ENCODE results near the gene TMEM266. TPM values are rescaled to one million over a fixed set of nuclear protein-coding genes. Genes with fewer than 3 reads are reported as not detected.

The TMEM266 gene
- total RNA-seq, 2 experiments from 2014 or later, result 0.11 TPM; not detected in 1

DNA sequence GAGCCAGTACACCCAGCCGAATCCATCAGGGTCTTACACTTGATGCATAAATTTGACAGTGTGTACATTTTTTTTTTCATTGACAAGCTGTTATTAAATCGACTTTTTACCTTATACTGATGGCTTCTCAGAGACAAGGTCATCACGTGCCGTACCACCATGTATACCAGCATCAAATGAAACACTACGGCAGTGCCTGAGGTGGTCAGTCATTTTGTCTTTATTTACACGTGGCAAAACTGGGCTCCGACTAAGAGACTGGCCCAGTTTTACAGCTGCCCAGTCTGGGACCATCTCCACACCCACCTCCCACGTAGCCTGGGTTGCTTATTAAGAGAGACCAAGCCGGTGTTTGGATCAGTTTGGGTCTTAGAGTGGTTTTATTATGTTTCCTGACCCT is 57.4 kb downstream of the TMEM266 start:
- ChIA-PET POLR2A (interaction anchor here (0.8 kb wide), 1 partner anchor 55 kb away, joined by 3 read pairs; no protein-coding TSS in a partner anchor), CTCF (interaction anchor here (0.6 to 1.5 kb wide), 2 partner anchors 22 to 291 kb away, joined by 3 to 4 read pairs; no protein-coding TSS in a partner anchor)
- Mint-ChIP-seq H3K36me3 (ENCODE audit: low read depth) (no peaks in the 10 kb centered on the region), H3K4me3 (no peak overlapping the region), H3K4me1 (ENCODE audit: low read depth) (no peaks in the 10 kb centered on the region), H3K27ac (no peak overlapping the region), H3K27me3 (peaks cover 6% of the 10 kb centered on the region), H3K9me3 (no peaks in the 10 kb centered on the region)
- ATAC-seq (no peak), DNase-seq (no peak)
- intact Hi-C loops (cut with micrococcal nuclease), result no loop called here
- TF ChIP-seq CTCF (IDR thresholded peaks at IDR 0.05), result no peak

- TF ChIP-seq CTCF (IDR thresholded peaks at IDR 0.05), result no peak
- POLR2A ChIA-PET, result no interaction called here
- H3K36me3 Mint-ChIP-seq (ENCODE audit: low read depth), result no peaks in the 10 kb centered on the region
- intact Hi-C loops (cut with micrococcal nuclease), result no loop called here
- H3K9me3 Mint-ChIP-seq, result no peaks in the 10 kb centered on the region
- peaks cover 12% of the 10 kb centered on the region for H3K27me3 Mint-ChIP-seq
- ATAC-seq (no peak), DNase-seq (no peak)
- H3K4me3 Mint-ChIP-seq, result no peak overlapping the region
- no peaks in the 10 kb centered on the region for H3K4me1 Mint-ChIP-seq (ENCODE audit: low read depth)
- CTCF ChIA-PET, result interaction anchor here (0.8 to 1.6 kb wide), 4 partner anchors 9 to 60 kb away, joined by 3 to 9 read pairs (median 3); partner anchors contain the start of gene TMEM266
- no peak overlapping the region for H3K27ac Mint-ChIP-seq
Observed at GRCh38 chr15:76118767-76119166, 59.0 kb downstream of the TMEM266 start.

- POLR2A ChIA-PET, result no interaction called here
- peaks cover 20% of the 10 kb centered on the region for H3K27me3 Mint-ChIP-seq
- H3K27ac Mint-ChIP-seq, result no peak overlapping the region
- ATAC-seq (no peak), DNase-seq (no peak)
- H3K4me1 Mint-ChIP-seq (ENCODE audit: low read depth), result no peaks in the 10 kb centered on the region
- intact Hi-C loops (cut with micrococcal nuclease), result no loop called here
- CTCF ChIA-PET, result interaction anchor here (3.1 kb wide), 1 partner anchor 16 kb away, joined by 13 read pairs; no protein-coding TSS in a partner anchor
- H3K4me3 Mint-ChIP-seq, result no peak overlapping the region
- peaks cover 2% of the 10 kb centered on the region for H3K9me3 Mint-ChIP-seq
- no peak for TF ChIP-seq CTCF (IDR thresholded peaks at IDR 0.05)
- no peaks in the 10 kb centered on the region for H3K36me3 Mint-ChIP-seq (ENCODE audit: low read depth)
Observed at GRCh38 chr15:76123031-76123430, 63.2 kb downstream of the TMEM266 start.

DNA sequence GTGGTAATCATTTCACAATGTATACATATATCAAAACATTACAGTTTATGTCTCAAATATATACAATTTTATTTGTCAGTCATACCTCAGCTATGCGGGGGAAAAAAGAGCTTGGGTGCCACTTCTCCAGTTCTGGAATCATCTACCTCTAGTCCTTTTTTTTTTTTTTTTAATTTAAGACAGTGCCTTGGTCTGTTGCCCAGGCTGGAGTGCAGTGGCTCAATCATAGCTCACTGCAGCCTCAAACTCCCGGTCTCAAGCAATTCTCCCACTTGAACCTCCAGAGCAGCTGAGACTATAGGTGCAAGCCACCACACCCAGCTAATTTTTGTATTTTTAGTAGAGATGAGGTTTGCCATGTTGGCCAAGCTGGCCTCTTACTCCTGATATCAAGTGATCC is 67.4 kb downstream of the TMEM266 start:
- ATAC-seq (no peak), DNase-seq (no peak)
- Mint-ChIP-seq H3K4me3 (no peak overlapping the region), H3K27me3 (peaks cover 22% of the 10 kb centered on the region), H3K27ac (no peak overlapping the region), H3K9me3 (peaks cover 2% of the 10 kb centered on the region), H3K4me1 (ENCODE audit: low read depth) (no peaks in the 10 kb centered on the region), H3K36me3 (ENCODE audit: low read depth) (no peaks in the 10 kb centered on the region)
- ChIA-PET CTCF (interaction anchor here (0.6 to 1.2 kb wide), 3 partner anchors 12 to 351 kb away, joined by 3 read pairs; no protein-coding TSS in a partner anchor), POLR2A (no interaction called here)
- intact Hi-C loops (cut with micrococcal nuclease), result no loop called here
- TF ChIP-seq CTCF (IDR thresholded peaks at IDR 0.05), result no peak

DNA sequence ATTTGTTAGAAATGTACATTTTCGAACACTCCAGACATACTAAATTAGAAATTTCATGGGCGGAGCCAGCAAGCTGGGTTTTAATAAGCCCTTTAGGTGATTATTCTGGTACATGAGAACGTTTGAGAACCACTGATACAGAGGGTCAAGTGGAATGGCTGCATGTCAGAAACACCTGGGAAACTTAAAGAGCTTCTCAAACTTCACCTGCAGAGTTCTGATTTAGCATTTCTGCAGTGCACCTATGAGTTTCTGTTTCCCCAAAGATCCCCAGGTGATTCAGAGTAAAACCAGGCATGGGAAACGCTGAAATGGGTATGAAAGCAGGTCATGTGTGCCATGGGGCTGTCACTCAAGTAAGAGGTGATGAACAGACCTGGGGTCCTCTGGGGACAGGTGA is 68.1 kb downstream of the TMEM266 start:
- Mint-ChIP-seq H3K4me3 (no peak overlapping the region), H3K36me3 (ENCODE audit: low read depth) (no peaks in the 10 kb centered on the region), H3K4me1 (ENCODE audit: low read depth) (no peaks in the 10 kb centered on the region), H3K27me3 (peaks cover 19% of the 10 kb centered on the region), H3K9me3 (peaks cover 2% of the 10 kb centered on the region), H3K27ac (no peak overlapping the region)
- ChIA-PET CTCF (interaction anchor here (1.0 to 1.4 kb wide), 5 partner anchors 11 to 20 kb away, joined by 3 to 6 read pairs (median 4); no protein-coding TSS in a partner anchor), POLR2A (no interaction called here)
- intact Hi-C loops (cut with micrococcal nuclease), result no loop called here
- TF ChIP-seq CTCF (IDR thresholded peaks at IDR 0.05), result no peak
- no peak for ATAC-seq
- DNase-seq, result no peak
